ENCODE data around the gene KCNH3.
A peak's percentile ranks its signal among the peaks of the same experiment; 100 is the strongest.

The KCNH3 gene

GRCh38 chr12:49538510-49539403 is at the start of gene KCNH3:
KCNH3 (plus strand) TSS chr12:49539030; CDS start chr12:49539417, 387 bp downstream.
- Histone ChIP-seq H3K27me3 (ENCODE audit: control insufficient read depth in 1 of 2, insufficient read depth in 2 of 2, low read length in 2 of 2) (peaks cover 29 to 40% of the 10 kb centered on the region in 2 donors), H3K36me3 (ENCODE audit: control insufficient read depth in 1 of 2, insufficient read depth in 2 of 2, low read length in 2 of 2) (no peaks in the 10 kb centered on the region), H3K9ac (ENCODE audit: low read depth in 1 of 2, low read length in 2 of 2) (no peak within 1 kb of the TSS), H3K9me3 (ENCODE audit: control insufficient read depth in 1 of 2, low read length in 2 of 2) (no peaks in the 10 kb centered on the region), H3K27ac (ENCODE audit: low read depth, low read length) (no peak within 1 kb of the TSS), H3K4me1 (ENCODE audit: control insufficient read depth in 1 of 2, insufficient read depth in 2 of 2, low read length in 2 of 2) (peaks cover 10 to 16% of the 10 kb centered on the region in 2 donors), H3K4me3 (ENCODE audit: low read depth in 1 of 2, low read length in 2 of 2) (peak within 1 kb of the TSS; percentile 59 to 63)

- no peaks in the 10 kb centered on the region for H3K9me3 ChIP-seq (ENCODE audit: control insufficient read depth in 1 of 2, low read length in 2 of 2)
- peaks cover 0 to 13% of the 10 kb centered on the region in 2 donors for H3K36me3 ChIP-seq (ENCODE audit: control insufficient read depth in 1 of 2, insufficient read depth in 2 of 2, low read length in 2 of 2)
- H3K27ac ChIP-seq (ENCODE audit: low read depth, low read length): no peak overlapping the region
- no peaks in the 10 kb centered on the region for H3K4me1 ChIP-seq (ENCODE audit: control insufficient read depth in 1 of 2, insufficient read depth in 2 of 2, low read length in 2 of 2)
- no peak overlapping the region for H3K9ac ChIP-seq (ENCODE audit: low read depth in 1 of 2, low read length in 2 of 2)
- no peak overlapping the region for H3K4me3 ChIP-seq (ENCODE audit: low read depth in 1 of 2, low read length in 2 of 2)
- no peaks in the 10 kb centered on the region for H3K27me3 ChIP-seq (ENCODE audit: control insufficient read depth in 1 of 2, insufficient read depth in 2 of 2, low read length in 2 of 2)
These were observed 49.7 kb upstream of the KCNH3 start for GRCh38 chr12:49489154-49489553.

- no peaks in the 10 kb centered on the region for H3K4me1 ChIP-seq (ENCODE audit: control insufficient read depth in 1 of 2, insufficient read depth in 2 of 2, low read length in 2 of 2)
- H3K4me3 ChIP-seq (ENCODE audit: low read depth in 1 of 2, low read length in 2 of 2): no peak overlapping the region
- H3K27me3 ChIP-seq (ENCODE audit: control insufficient read depth in 1 of 2, insufficient read depth in 2 of 2, low read length in 2 of 2): no peaks in the 10 kb centered on the region
- no peak overlapping the region for H3K9ac ChIP-seq (ENCODE audit: low read depth in 1 of 2, low read length in 2 of 2)
- H3K36me3 ChIP-seq (ENCODE audit: control insufficient read depth in 1 of 2, insufficient read depth in 2 of 2, low read length in 2 of 2): peaks cover 0 to 16% of the 10 kb centered on the region in 2 donors
- H3K9me3 ChIP-seq (ENCODE audit: control insufficient read depth in 1 of 2, low read length in 2 of 2): no peaks in the 10 kb centered on the region
- no peak overlapping the region for H3K27ac ChIP-seq (ENCODE audit: low read depth, low read length)
These were observed 49.1 kb upstream of the KCNH3 start for GRCh38 chr12:49489720-49490119.

- Histone ChIP-seq H3K9me3 (ENCODE audit: control insufficient read depth in 1 of 2, low read length in 2 of 2) (no peaks in the 10 kb centered on the region), H3K9ac (ENCODE audit: low read depth in 1 of 2, low read length in 2 of 2) (no peak overlapping the region), H3K27me3 (ENCODE audit: control insufficient read depth in 1 of 2, insufficient read depth in 2 of 2, low read length in 2 of 2) (no peaks in the 10 kb centered on the region), H3K27ac (ENCODE audit: low read depth, low read length) (no peak overlapping the region), H3K36me3 (ENCODE audit: control insufficient read depth in 1 of 2, insufficient read depth in 2 of 2, low read length in 2 of 2) (peaks cover 0 to 20% of the 10 kb centered on the region in 2 donors), H3K4me1 (ENCODE audit: control insufficient read depth in 1 of 2, insufficient read depth in 2 of 2, low read length in 2 of 2) (no peaks in the 10 kb centered on the region), H3K4me3 (ENCODE audit: low read depth in 1 of 2, low read length in 2 of 2) (no peak overlapping the region)
These were observed 47.0 kb upstream of the KCNH3 start for GRCh38 chr12:49491823-49492222.

GRCh38 chr12:49493900-49494299 is 44.9 kb upstream of the KCNH3 start:
- H3K27me3 ChIP-seq (ENCODE audit: control insufficient read depth in 1 of 2, insufficient read depth in 2 of 2, low read length in 2 of 2): no peaks in the 10 kb centered on the region
- H3K36me3 ChIP-seq (ENCODE audit: control insufficient read depth in 1 of 2, insufficient read depth in 2 of 2, low read length in 2 of 2): peaks cover 0 to 21% of the 10 kb centered on the region in 2 donors
- H3K27ac ChIP-seq (ENCODE audit: low read depth, low read length): no peak overlapping the region
- H3K4me1 ChIP-seq (ENCODE audit: control insufficient read depth in 1 of 2, insufficient read depth in 2 of 2, low read length in 2 of 2): no peaks in the 10 kb centered on the region
- no peak overlapping the region for H3K9ac ChIP-seq (ENCODE audit: low read depth in 1 of 2, low read length in 2 of 2)
- no peaks in the 10 kb centered on the region for H3K9me3 ChIP-seq (ENCODE audit: control insufficient read depth in 1 of 2, low read length in 2 of 2)
- H3K4me3 ChIP-seq (ENCODE audit: low read depth in 1 of 2, low read length in 2 of 2): no peak overlapping the region

GRCh38 chr12:49496417-49497360 is 42.1 kb upstream of the KCNH3 start:
- peaks cover 0 to 20% of the 10 kb centered on the region in 2 donors for H3K36me3 ChIP-seq (ENCODE audit: control insufficient read depth in 1 of 2, insufficient read depth in 2 of 2, low read length in 2 of 2)
- H3K9ac ChIP-seq (ENCODE audit: low read depth in 1 of 2, low read length in 2 of 2): no peak overlapping the region
- H3K27me3 ChIP-seq (ENCODE audit: control insufficient read depth in 1 of 2, insufficient read depth in 2 of 2, low read length in 2 of 2): no peaks in the 10 kb centered on the region
- no peaks in the 10 kb centered on the region for H3K9me3 ChIP-seq (ENCODE audit: control insufficient read depth in 1 of 2, low read length in 2 of 2)
- H3K4me1 ChIP-seq (ENCODE audit: control insufficient read depth in 1 of 2, insufficient read depth in 2 of 2, low read length in 2 of 2): no peaks in the 10 kb centered on the region
- no peak overlapping the region for H3K4me3 ChIP-seq (ENCODE audit: low read depth in 1 of 2, low read length in 2 of 2)
- H3K27ac ChIP-seq (ENCODE audit: low read depth, low read length): no peak overlapping the region

- Histone ChIP-seq H3K27me3 (ENCODE audit: control insufficient read depth in 1 of 2, insufficient read depth in 2 of 2, low read length in 2 of 2) (no peaks in the 10 kb centered on the region), H3K9me3 (ENCODE audit: control insufficient read depth in 1 of 2, low read length in 2 of 2) (no peaks in the 10 kb centered on the region), H3K9ac (ENCODE audit: low read depth in 1 of 2, low read length in 2 of 2) (no peak overlapping the region), H3K36me3 (ENCODE audit: control insufficient read depth in 1 of 2, insufficient read depth in 2 of 2, low read length in 2 of 2) (peaks cover 3 to 7% of the 10 kb centered on the region in 2 donors), H3K4me3 (ENCODE audit: low read depth in 1 of 2, low read length in 2 of 2) (no peak overlapping the region), H3K27ac (ENCODE audit: low read depth, low read length) (no peak overlapping the region), H3K4me1 (ENCODE audit: control insufficient read depth in 1 of 2, insufficient read depth in 2 of 2, low read length in 2 of 2) (no peaks in the 10 kb centered on the region)
These were observed 36.9 kb upstream of the KCNH3 start for GRCh38 chr12:49501895-49502294.

GRCh38 chr12:49502590-49502989 is 36.2 kb upstream of the KCNH3 start:
- H3K36me3 ChIP-seq (ENCODE audit: control insufficient read depth in 1 of 2, insufficient read depth in 2 of 2, low read length in 2 of 2): peaks cover 3% of the 10 kb centered on the region in 2 donors
- no peak overlapping the region for H3K27ac ChIP-seq (ENCODE audit: low read depth, low read length)

GRCh38 chr12:49503674-49504180 is 35.1 kb upstream of the KCNH3 start:
- H3K9ac ChIP-seq (ENCODE audit: low read depth in 1 of 2, low read length in 2 of 2): peak overlapping the region in 1 of 2 donors; percentile 10

More at GRCh38 chr12:49502590-49502989, 36.2 kb upstream of the KCNH3 start:
- Histone ChIP-seq H3K27me3 (ENCODE audit: control insufficient read depth in 1 of 2, insufficient read depth in 2 of 2, low read length in 2 of 2) (no peaks in the 10 kb centered on the region), H3K9me3 (ENCODE audit: control insufficient read depth in 1 of 2, low read length in 2 of 2) (no peaks in the 10 kb centered on the region), H3K4me3 (ENCODE audit: low read depth in 1 of 2, low read length in 2 of 2) (no peak overlapping the region), H3K9ac (ENCODE audit: low read depth in 1 of 2, low read length in 2 of 2) (no peak overlapping the region), H3K4me1 (ENCODE audit: control insufficient read depth in 1 of 2, insufficient read depth in 2 of 2, low read length in 2 of 2) (no peaks in the 10 kb centered on the region)

More at GRCh38 chr12:49503674-49504180, 35.1 kb upstream of the KCNH3 start:
- no peak overlapping the region for H3K27ac ChIP-seq (ENCODE audit: low read depth, low read length)
- no peaks in the 10 kb centered on the region for H3K9me3 ChIP-seq (ENCODE audit: control insufficient read depth in 1 of 2, low read length in 2 of 2)
- H3K4me3 ChIP-seq (ENCODE audit: low read depth in 1 of 2, low read length in 2 of 2): no peak overlapping the region
- H3K36me3 ChIP-seq (ENCODE audit: control insufficient read depth in 1 of 2, insufficient read depth in 2 of 2, low read length in 2 of 2): peaks cover 3% of the 10 kb centered on the region in 2 donors
- H3K27me3 ChIP-seq (ENCODE audit: control insufficient read depth in 1 of 2, insufficient read depth in 2 of 2, low read length in 2 of 2): no peaks in the 10 kb centered on the region
- no peaks in the 10 kb centered on the region for H3K4me1 ChIP-seq (ENCODE audit: control insufficient read depth in 1 of 2, insufficient read depth in 2 of 2, low read length in 2 of 2)
